ENCODE data around the gene PFKFB3.
"Not testable (repeated sequence)": the region's sequence is repeated elsewhere in the genome, so short reads cannot be mapped to it uniquely, and the experiment has no call there.

The PFKFB3 gene

DNA sequence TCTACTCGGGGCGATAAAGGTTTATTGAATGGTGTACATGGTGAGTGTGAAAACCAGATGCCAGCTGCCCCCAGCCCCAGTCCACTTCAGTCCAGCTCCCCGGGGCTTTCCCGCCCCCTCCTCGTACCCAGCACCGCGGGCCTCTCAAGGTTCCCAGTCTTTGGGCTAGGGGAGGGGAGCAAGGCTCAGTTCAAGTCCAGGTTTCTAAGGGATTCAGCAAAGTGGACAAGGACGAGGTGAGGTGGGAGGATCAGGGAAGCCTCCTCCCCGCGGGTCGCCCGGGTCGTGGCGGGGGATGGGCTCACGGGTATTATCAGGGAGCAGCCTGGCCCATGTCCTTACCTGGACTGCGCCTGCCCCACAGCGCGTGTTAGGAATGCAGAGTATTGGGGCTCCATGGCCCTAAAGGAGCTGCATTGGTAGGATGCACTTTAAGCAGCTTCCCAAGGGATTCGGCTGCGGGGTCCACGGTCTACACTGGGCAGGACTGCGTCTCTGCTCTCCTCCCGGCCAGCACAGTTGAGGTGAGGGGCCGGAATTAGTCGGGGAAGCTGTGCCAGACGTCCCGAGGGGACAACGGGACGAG is 541 bp upstream of the PFKFB3 start:
- DNase-seq, result peak in 1 of 4 experiments; percentile 25

DNA sequence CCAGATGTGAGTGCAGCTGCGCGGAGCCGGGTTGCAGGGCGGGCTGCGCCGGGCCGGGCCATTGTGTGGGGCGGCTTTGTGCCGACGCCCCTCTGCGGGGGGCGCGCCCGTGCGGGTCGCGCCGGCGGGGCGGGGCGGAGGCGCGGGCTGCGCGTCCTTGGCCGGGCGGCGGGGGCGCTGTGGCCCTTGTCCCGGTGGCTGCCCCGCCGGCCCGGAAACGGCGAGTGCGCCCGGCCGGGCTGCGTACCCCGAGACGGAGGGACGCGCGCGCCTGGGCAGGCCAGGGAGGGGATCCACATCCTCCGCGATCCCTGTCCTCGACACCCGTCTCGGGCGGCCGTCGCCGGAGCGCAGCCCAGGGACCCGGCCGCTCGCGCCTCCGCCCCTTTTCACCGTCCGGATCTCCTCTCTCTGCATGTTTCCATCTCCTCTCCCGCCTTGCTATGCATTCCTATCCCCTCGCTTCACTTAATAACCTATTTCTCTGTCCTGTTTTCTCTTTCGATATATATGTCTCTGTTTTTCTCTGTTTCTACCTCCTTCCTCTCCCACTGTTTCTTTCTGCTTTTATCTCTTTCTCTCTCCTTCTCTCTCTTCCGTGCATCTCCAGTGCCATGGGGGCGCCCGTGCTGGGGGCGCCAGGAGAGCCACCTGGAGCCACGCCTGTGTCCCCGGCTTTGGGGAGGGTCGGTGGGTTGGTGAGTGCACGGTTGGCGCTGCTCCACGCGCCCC is 765 bp downstream of the PFKFB3 start:
- peak; percentile 65 to 88 (median 76) for DNase-seq

DNA sequence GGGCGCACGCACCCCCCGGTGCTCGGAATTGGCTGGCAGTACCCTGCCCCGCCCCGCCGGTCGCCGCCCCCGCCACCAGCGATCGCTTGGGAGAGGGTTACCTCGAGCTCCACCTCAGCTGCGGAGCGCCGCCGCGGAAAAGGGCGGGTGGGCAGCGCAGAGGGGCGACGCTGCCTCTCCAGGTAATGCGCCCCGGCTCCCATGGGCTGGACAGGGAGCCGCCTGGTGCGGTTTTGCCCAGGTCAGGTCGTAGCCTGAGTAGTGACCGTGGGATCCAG is 1.3 kb downstream of the PFKFB3 start:
- peak in 2 of 4 experiments; percentile 57 to 69 for DNase-seq

DNA sequence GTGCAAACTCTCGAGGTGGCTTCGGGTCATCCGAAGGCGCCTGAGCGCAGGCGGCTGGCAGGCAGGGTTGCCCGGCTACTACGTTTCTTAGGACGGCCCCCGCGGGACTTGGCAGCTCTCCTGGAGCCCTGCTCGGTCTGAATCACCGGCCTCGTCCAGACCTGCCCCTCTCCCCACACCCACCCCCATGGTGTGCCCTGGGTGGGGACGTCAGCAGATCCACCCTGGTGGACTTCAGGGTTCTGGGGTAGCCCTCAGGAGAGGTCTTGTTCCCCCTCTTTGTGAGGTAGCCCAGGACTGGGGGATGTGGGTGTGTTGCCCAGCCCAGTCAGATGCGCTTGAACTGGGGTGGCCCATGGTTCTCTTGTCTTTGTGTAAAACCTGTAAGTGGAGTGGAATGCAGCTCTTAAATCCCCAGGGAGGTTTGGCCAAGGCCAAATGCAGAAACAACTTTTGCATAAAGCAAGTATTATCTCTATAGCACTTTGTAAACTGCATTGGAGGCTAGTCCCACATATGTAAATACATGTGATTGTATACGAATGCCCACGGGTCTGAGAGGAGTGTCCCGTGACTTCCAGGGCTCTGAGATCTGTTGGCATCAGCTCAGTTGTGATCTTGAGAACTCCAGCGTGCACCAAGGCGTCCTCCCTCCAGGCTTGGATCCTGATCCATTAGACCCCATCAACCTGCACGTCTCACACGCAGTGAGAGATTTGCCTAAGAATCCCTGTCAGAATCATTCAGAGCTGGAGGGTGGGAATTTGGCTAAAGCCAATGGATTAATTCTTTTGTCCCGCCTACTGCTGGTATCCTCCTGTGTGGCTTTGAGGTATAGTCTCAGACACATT is 1.8 kb downstream of the PFKFB3 start:
- peak in 1 of 4 experiments; percentile 36 for DNase-seq

DNA sequence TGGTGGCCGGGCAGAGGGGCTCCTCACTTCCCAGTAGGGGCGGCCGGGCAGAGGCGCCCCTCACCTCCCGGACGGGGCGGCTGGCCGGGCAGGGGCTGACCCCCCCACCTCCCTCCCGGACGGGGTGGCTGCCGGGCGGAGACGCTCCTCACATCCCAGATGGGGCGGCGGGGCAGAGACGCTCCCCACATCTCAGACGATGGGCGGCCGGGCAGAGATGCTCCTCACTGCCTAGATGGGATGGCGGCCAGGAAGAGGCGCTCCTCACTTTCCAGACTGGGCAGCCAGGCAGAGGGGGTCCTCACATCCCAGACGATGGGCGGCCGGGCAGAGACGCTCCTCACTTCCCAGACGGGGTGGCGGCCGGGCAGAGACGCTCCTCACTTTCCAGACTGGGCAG is 3.8 kb downstream of the PFKFB3 start:
- DNase-seq, result not testable (repeated sequence)

DNA sequence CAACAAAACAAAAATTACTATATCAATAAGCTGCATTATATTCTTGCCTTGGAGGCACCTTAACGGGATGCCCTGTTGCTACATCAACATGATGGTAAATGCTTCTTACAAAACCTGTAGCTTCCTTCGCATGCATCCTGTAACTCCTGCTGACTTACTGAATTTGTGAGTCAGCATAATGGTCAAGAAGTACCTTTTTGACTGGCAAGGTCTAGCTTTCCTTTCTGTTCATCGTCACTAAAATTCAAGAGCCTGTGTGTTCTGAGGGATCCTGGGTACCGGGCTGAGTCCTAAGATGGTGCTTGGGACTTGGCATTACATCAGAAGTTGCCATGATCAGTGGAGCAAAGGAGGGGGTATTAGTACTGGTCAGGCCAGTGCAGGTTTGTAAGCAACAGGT is 4.9 kb downstream of the PFKFB3 start:
- no peak for DNase-seq

DNA sequence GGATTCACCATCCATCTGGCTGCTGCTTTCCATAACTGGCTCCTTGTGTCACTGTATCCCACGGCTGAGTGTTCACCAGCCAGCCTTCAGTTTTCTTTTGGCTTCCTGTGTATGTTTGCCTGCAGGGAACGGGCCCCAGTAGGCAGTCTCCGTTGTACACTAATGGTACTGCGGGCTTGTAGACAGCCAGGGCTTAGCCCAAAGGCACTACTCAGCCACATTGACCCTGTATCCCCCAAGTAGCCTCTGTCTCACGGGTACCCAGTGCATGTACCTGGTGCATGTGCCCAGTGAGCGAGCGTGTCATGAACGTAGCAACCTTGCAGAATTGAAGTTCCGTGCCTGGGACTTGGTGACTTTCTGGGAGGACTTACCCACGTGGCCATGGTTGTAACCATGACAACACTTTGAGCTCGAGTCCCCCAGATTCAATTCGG is 6.1 kb downstream of the PFKFB3 start:
- DNase-seq, result no peak

DNA sequence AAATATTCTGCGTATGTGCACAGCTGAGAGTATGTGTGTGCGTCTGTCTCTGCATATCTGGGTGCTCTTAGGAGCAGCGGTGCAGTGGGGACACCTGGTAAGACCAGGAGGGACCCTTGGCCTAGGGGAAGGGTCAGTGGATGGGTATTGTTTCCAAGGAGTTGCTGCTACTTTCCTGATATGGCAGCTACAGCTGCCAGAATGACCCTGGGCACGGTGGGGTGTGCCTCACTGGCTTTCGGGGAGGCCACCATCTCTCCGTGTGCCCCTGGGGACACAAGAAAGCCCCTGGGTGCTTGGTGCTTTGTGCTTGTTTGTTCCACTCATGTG is 8.6 kb downstream of the PFKFB3 start:
- DNase-seq, result no peak

DNA sequence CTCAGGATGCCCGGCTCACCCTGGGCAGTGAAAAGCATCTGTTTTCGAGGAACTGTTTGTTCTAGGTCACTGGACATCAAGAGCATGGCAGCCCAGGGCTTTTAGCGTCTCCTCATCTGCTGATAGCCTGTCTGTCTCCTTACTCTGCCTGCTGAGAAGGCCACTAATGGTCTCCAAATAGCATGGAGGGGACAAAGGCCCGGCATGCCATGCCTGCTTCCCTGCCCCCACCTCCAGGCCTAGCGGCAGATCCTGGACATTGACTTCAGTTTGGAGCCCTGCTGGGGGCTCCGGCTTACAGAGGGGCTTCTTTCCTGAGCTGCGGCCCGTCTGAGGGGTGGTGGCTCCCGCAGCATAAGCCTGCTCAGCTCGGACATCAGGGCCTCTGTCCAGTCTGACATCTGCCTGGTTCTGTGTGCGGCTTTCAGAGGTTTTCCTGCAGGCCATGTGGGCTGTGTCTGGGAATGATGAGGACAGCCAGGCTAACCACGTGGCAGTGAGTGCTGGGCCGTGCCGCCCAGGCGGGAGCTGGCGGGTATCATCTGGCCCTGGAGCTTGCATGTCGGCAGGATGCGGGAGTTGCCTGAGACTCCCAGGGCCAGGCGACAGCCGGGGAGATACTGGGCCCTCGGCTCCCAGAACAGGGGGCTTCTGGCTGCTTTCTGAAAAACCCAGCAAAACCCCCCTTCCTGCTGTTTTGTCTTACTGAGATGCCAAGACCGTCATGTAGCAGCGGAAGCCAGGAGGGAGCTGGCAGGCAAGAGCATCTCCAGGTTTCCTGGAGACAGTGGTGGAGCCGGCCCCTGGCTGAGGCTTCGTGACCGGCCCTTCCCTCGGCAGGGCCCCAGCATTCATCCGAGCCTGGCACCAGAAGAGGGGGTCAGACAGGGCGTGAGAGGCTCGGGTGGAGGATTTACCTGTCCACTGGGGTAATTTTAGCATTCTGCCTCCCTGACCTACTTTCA is 9.2 kb downstream of the PFKFB3 start:
- no peak for DNase-seq

DNA sequence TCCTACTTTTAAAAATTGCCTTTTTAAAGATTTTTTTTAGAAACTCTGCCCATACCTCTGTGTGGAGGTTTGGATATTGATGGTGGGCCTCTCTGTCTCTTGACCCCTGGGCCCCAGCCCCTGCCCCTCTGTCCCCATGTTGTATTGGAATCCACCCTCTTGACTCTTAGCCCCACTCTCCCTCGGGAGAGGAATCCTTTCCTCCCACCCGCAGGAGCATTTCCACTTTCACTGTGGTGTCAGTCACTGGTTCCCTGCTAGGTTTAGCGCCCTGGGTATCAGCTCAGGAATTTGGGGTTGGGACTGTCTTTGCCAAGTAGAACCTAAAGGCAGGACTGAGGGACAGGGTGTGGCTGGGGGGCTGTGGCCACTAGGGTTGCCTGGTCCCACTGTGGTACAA is 10.1 kb downstream of the PFKFB3 start:
- DNase-seq, result no peak

DNA sequence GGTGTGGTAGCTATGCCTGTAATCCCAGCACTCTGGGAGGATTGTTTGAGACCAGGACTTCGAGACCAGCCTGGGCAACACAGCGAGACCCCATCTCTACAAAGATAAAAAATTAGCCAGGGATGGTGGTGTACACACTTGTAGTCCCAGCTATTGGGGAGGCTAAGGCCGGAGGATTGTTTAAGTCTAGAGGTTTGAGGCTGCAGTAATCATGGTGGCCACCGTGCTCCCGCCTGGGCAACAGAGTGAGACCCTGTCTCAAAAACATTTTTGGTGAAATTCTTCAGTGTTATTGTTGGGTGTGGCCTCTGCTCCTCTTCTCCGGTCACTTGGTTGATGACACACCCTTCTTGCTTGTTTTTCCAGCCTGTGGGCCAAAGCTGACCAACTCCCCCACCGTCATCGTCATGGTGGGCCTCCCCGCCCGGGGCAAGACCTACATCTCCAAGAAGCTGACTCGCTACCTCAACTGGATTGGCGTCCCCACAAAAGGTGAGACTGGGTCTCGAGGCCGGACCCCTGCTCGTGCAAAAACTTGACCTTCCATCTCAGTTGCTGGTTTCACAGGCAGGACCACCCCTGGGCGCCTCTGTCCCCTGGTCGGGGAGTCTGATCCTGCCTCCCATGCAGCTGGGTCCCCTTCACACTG is 10.6 kb downstream of the PFKFB3 start:
- DNase-seq, result no peak

DNA sequence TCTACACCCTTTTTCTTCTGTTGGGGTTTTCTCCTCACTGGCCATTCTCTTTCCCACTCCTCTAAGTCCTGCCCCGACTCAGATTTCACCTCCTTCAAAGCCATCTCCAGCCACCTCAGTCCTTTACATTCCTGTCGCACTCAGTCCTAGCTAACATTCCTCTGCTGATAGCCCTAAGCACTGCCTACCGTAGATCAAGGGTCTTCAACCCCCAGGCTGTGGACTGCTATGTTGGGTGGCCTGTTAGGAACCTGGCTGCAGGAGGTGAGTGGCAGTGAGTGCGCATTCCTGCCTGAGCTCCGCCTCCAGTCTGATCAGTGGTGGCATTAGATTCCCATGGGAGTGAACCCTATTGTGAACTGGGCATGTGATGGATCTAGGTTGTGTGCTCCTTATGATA is 11.2 kb downstream of the PFKFB3 start:
- DNase-seq, result no peak

DNA sequence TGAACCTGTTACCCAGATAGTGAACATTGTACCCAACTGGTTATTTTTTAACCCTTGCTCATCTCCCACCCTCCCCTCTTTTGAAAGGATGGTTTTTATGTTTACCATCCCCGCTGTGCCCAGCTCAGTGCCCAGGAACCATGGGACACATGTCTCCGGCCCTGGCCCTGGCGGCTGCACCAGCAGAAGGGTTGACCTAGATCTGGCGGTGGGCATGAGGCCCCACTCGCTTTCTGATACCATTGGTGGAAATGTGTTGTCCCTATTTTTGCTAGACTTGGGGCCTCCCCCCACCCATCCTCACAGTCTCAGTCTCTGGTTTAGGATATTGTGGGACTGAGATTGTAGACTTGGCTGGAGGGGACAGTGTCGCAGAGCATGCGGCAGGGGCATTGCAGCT is 11.9 kb downstream of the PFKFB3 start:
- no peak for DNase-seq

DNA sequence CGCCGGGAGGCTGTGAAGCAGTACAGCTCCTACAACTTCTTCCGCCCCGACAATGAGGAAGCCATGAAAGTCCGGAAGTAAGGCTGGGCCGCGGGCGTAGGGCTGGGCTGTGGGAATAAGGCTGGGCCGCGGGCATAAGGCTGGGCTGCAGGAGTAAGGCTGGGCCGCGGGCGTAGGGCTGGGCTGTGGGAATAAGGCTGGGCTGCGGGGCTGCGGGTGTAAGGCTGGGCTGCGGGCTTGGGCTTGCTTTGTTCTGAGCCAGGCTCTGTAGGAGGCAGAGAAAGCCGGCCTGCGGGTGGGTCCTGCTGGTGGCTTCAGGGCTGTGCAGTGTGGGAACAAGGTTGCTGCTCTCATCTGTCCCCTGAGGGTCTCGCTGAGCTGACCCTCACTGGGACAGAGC is 12.5 kb downstream of the PFKFB3 start:
- DNase-seq, result no peak

DNA sequence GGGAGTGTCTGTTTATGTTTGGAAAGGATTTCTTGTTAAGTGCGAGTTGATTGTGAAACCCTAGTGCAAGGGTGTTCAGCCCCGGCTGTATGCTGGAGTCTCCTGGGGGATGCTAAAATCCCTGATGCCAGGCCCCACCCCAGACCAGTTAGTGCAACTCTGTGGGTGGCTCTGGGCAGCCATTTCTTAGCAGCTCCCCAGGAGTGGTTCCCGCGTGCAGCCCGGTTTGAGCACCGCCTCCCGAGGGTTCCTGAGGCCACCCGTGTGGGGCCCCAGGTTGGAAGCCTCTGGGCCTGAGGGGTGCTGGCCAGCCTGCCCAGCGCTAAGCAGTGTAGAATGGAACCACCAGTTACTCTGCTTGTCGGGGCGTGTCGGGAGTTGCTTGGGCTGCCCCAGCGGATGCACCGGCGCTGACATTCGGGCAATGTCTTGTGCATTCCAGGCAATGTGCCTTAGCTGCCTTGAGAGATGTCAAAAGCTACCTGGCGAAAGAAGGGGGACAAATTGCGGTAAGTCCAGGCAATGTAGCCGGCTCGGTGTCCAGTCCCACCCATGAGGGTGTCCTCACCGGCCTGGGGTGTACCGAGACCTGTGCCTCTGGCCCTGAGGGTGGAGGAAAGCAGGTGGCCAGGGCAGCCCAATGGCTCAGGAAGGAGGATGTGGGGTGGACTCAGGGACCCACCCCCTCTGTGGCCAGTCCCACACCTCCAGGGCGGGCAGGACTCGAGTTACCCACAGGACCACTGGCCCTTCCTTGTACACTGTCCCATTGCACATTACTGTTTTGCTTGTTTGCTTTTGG is 13.2 kb downstream of the PFKFB3 start:
- DNase-seq, result no peak

DNA sequence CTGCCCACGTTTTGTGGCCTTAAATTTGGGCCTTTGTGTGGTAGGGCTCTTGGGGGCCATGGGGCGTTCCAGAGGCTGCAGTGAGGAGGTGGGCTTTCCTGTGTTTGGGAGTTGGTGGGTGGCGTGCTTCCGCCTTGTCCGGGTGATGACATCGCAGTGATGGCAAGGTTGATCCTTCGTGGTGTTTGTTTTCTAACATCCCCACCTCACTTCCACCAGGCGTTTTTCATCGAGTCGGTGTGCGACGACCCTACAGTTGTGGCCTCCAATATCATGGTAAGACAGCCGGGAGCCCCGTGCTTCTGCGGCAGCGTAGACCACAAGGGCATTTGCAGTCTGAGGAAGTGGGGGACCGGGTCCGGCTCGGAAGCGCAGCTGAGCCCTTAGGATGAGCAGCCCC is 14.2 kb downstream of the PFKFB3 start:
- DNase-seq, result no peak

DNA sequence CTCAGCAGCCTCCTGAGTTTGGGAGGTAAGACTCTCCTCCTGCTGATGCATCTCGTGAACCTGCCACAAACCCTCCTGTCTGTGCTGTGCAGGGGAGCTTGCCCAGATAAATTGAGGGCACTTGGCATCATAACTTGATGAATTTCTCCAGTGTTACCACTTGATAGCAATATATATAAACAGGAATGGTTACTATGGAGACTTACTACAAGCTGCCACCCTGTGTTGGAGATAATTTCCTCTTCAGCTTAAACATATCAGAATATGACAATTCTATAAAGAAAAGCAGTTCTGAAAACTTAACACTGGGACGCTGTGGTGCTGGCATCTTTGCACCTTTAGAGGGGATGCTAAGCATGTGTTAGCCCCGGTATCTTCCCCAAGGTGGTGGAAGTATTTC is 14.9 kb downstream of the PFKFB3 start:
- no peak for DNase-seq

DNA sequence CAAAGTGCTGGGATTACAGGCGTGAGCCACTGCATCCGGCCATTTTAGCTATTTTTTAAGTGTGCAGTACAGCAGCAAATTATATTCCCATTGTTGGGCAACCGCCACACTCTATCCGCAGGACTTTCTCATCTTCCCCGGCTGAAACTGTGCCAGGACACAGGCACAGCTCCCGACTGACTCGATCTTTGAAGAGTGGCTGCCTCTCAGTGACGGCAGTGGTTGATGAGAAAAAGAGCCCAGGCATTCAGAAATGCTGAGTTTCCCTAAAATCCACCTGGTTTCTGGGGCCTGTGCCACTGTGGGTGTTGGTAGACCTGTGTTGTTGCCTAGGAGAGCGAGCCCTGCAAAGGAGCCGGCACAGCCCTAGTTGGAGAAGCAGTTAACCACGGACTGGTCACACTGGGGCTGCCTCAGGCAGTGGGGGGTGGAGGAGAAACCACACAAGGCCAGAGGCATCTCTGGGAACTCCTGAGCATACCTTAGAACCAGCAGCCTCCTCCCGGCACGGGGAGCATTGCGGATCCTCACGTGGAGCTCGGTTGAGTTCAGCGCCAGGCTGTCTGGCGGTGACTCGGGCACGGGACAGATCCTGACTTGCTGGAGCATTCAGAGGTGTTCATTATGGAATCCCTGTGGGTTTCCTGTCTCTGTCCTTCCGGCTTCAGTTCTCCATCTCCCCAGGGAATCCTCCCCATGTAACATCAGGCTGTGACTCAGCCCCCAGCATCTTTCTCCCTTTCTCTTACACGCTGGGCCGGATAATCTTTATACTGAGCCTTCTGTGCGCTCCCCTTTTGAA is 16.2 kb downstream of the PFKFB3 start:
- DNase-seq, result peak in 1 of 4 experiments; percentile 15

DNA sequence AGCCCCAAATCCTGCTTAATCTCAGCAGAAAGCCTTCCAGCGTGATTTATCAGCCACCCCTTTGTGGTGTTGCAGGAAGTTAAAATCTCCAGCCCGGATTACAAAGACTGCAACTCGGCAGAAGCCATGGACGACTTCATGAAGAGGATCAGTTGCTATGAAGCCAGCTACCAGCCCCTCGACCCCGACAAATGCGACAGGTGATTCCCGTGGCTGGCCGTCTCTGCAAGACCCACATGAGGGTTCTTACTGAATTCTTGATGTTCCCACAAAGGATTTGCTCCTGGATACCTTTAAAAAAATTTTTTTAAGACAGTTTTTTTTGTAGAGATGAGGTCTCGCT is 16.7 kb downstream of the PFKFB3 start:
- DNase-seq, result no peak

DNA sequence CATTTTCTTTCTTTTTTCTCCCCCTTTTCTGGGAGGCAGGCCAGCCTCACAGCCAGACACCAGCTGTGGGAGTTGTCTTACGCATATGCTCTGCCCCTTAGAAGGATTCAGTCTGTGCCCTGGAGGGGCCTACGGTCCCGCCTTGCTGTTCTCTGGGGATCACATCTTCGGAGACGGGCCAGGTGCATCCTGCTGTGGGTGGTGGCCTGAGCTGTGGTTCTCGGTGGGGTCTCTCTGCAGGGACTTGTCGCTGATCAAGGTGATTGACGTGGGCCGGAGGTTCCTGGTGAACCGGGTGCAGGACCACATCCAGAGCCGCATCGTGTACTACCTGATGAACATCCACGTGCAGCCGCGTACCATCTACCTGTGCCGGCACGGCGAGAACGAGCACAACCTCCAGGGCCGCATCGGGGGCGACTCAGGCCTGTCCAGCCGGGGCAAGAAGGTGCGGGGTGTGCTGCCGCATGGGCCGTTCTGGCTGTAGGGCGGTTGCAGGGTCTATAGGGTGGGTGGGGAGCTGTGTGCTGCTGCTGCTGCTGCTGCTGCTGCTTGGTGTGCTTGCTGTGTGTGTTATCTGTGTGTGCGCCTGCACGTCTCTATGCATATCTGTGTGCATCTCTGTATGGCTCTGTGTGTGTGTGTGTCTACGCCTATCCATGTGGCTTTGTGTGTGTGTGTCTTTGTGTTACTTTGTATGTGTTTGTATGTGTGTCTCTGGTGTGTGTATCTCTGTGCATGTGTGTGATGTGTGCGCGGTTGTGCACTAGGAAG is 17.9 kb downstream of the PFKFB3 start:
- no peak for DNase-seq

All from suppressor macrophage (primary cell).